SU-DHL-6 (cell line): Measurements from ENCODE around the gene RC3H1.

ENCODE experiments used
- H2AFZ ChIP-seq: fragments of 200-600 bp; sonication (generic); 2 replicates; pipeline ENCODE4 v1.6.1; 2014; ENCODE audit warnings: low read depth, mild to moderate bottlenecking, moderate library complexity, mixed read lengths, antibody characterized with exemption, low read length; ENCODE audit not compliant: severe bottlenecking
- H3F3A ChIP-seq: fragments of 200-600 bp; shearing (Covaris generic); 2 replicates; pipeline ENCODE4 v1.6.0; 2016; ENCODE audit warnings: antibody characterized with exemption, mild to moderate bottlenecking; ENCODE audit not compliant: insufficient read depth
- H3K27ac ChIP-seq: fragments of 200-600 bp; sonication (generic); 2 replicates; pipeline ENCODE4 v1.5.1; 2016; ENCODE audit warnings: low read depth, mild to moderate bottlenecking, low read length, moderate library complexity, mixed read lengths
- H3K27me3 ChIP-seq: fragments of 200-600 bp; sonication (generic), shearing (Covaris generic); 2 replicates; pipeline ENCODE4 v1.6.0; 2014; ENCODE audit warnings: mild to moderate bottlenecking, low read length
- H3K36me3 ChIP-seq: fragments of 200-600 bp; sonication (generic); 2 replicates; pipeline ENCODE4 v1.6.1; 2014; ENCODE audit warnings: mild to moderate bottlenecking, low read length, mixed read lengths
- H3K4me2 ChIP-seq: fragments of 300-600, 200-600 bp; shearing (Covaris generic), sonication (generic); 2 replicates; pipeline ENCODE4 v1.6.0; 2014; ENCODE audit warnings: low read length, low read depth, mild to moderate bottlenecking; ENCODE audit not compliant: poor library complexity, severe bottlenecking
- H3K4me3 ChIP-seq: fragments of 200-600 bp; sonication (generic); 2 replicates; pipeline ENCODE4 v1.5.1; 2014; ENCODE audit warnings: antibody characterized with exemption, low read length, mild to moderate bottlenecking, mixed read lengths; ENCODE audit not compliant: insufficient read depth, poor library complexity, severe bottlenecking
- H3K79me2 ChIP-seq: fragments of 200-600 bp; sonication (generic); 2 replicates; pipeline ENCODE4 v1.6.1; 2014; ENCODE audit warnings: mild to moderate bottlenecking, low read length, moderate library complexity; ENCODE audit not compliant: insufficient read depth
- H3K9ac ChIP-seq: fragments of 200-600 bp; sonication (generic); 2 replicates; pipeline ENCODE4 v1.7.0; 2014; ENCODE audit warnings: mild to moderate bottlenecking, low read length
- H3K9me2 ChIP-seq: fragments of 200-600 bp; sonication (generic); replicated peaks from 2 replicates; pipeline ENCODE4 v1.6.1; 2014; ENCODE audit warnings: low read length; ENCODE audit not compliant: insufficient read depth
- H3K9me3 ChIP-seq: fragments of 200-600 bp; sonication (generic); 2 replicates; pipeline ENCODE4 v1.6.1; 2014; ENCODE audit warnings: low read length, mixed read lengths; ENCODE audit not compliant: insufficient read depth
- H4K20me1 ChIP-seq: fragments of 200-600 bp; sonication (generic); 2 replicates; pipeline ENCODE4 v1.6.1; 2014; ENCODE audit warnings: low read depth, mild to moderate bottlenecking, antibody characterized with exemption, low read length, moderate library complexity, mixed read lengths
- CTCF ChIP-seq: fragments of 200-600 bp; sonication (generic); IDR thresholded peaks from one replicate; pipeline ENCODE4 v1.5.1; 2017; ENCODE audit warnings: antibody characterized with exemption, mild to moderate bottlenecking, low read length, moderate library complexity; ENCODE audit not compliant: insufficient read depth, poor library complexity, severe bottlenecking
- EZH2phosphoT487 ChIP-seq: fragments of 200-600 bp; sonication (generic), shearing (Covaris generic); conservative IDR thresholded peaks from 2 replicates; pipeline ENCODE4 v1.6.1; 2018; ENCODE audit warnings: mild to moderate bottlenecking, antibody characterized with exemption, low read length, moderate library complexity, mixed read lengths

Gene RC3H1

GRCh38 chr1:174008269-174008668 lies 13.9 kb downstream of the RC3H1 start:
- Histone ChIP-seq H3K4me3 (no peak overlapping the region), H3K4me2 (no peak overlapping the region), H3K27me3 (no peaks in the 10 kb centered on the region), H3K79me2 (peaks cover 95% of the 10 kb centered on the region), H3F3A (0 out of 2 replicates have a peak, but pooled peaks cover 4% of the 10 kb centered on the region), H2AFZ (no peak overlapping the region), H3K9ac (no peak overlapping the region), H3K9me3 (no peaks in the 10 kb centered on the region), H3K9me2 (no peaks in the 10 kb centered on the region), H3K36me3 (peaks cover 3% of the 10 kb centered on the region; the same call in 1 of the 2 replicates), H4K20me1 (peaks cover 9% of the 10 kb centered on the region; the same call in 1 of the 2 replicates), H3K27ac (no peak overlapping the region)
- TF ChIP-seq EZH2phosphoT487 (no peak), CTCF (no peak)

DNA sequence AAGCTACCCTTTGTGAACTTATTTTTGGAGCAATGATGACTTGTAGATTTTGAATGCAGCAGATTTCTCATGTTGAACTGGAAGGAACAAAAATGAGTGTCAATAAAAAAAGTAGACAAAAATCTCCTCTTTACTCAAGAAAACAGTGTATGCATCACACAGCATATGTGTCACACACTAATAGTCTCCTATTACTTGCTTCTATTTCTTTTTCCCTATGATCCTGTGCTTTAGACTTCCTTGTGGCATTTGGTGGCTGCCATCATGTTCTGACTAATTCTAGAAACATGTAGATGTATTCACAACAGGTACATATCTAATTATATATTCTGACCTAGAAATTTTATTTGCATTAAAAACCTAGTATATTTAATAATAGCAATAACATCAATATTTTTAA lies 14.3 kb downstream of the RC3H1 start:
- no peaks in the 10 kb centered on the region for H3K27me3 ChIP-seq
- H3F3A ChIP-seq: 0 out of 2 replicates have a peak, but pooled peaks cover 4% of the 10 kb centered on the region
- no peak overlapping the region for H3K27ac ChIP-seq
- no peak overlapping the region for H3K9ac ChIP-seq
- no peak overlapping the region for H2AFZ ChIP-seq
- no peaks in the 10 kb centered on the region for H3K9me3 ChIP-seq
- H3K9me2 ChIP-seq: no peaks in the 10 kb centered on the region
- TF ChIP-seq EZH2phosphoT487: no peak
- no peak for TF ChIP-seq CTCF
- H3K4me2 ChIP-seq: no peak overlapping the region
- no peak overlapping the region for H3K4me3 ChIP-seq
- H3K36me3 ChIP-seq: peaks cover 3% of the 10 kb centered on the region; the same call in 1 of the 2 replicates
- peaks cover 93% of the 10 kb centered on the region for H3K79me2 ChIP-seq
- H4K20me1 ChIP-seq: peaks cover 6% of the 10 kb centered on the region; the same call in 1 of the 2 replicates

- H3K4me2 ChIP-seq: no peak overlapping the region
- H3K4me3 ChIP-seq: no peak overlapping the region
- 0 out of 2 replicates have a peak, but pooled peaks cover 4% of the 10 kb centered on the region for H3F3A ChIP-seq
- no peaks in the 10 kb centered on the region for H3K27me3 ChIP-seq
- H3K36me3 ChIP-seq: peaks cover 3% of the 10 kb centered on the region; the same call in 1 of the 2 replicates
- no peak overlapping the region for H3K9ac ChIP-seq
- no peak overlapping the region for H2AFZ ChIP-seq
- TF ChIP-seq EZH2phosphoT487: no peak
- no peak for TF ChIP-seq CTCF
- H3K9me3 ChIP-seq: no peaks in the 10 kb centered on the region
- no peaks in the 10 kb centered on the region for H3K9me2 ChIP-seq
- H3K27ac ChIP-seq: no peak overlapping the region
- peaks cover 91% of the 10 kb centered on the region for H3K79me2 ChIP-seq
- peaks cover 9% of the 10 kb centered on the region; the same call in 1 of the 2 replicates for H4K20me1 ChIP-seq
These were observed 17.1 kb downstream of the RC3H1 start for GRCh38 chr1:174005032-174005431.
